Fibroblast of villous mesenchyme (primary cell): ENCODE results near the gene MC2R. TPM values are rescaled to one million over a fixed set of nuclear protein-coding genes. Genes with fewer than 3 reads are reported as not detected.

ENCODE experiments used
- DNase-seq: peaks from one replicate; pipeline ENCODE4 v3.0.0-alpha.2; 2010; ENCODE audit warnings: low read depth
- H3K4me3 ChIP-seq: 2 replicates; pipeline ENCODE4 v1.5.1; 2011; ENCODE audit warnings: low read depth, mild to moderate bottlenecking, low read length
- total RNA-seq: library from RNA; depleted of rRNA; stranded (reverse); fragments of >200 nt; gene quantifications from 2 replicates; pipeline ENCODE4 v1.2.3, GENCODE V29; 2012
- TF ChIP-seq, protein P1 (sequence below): IDR thresholded peaks from 2 replicates; pipeline ENCODE4 v1.5.1; 2012; ENCODE audit warnings: low read depth, mild to moderate bottlenecking, low read length; ENCODE audit not compliant: insufficient read depth

MC2R gene
- total RNA-seq, 1 donor: not detected

DNA sequence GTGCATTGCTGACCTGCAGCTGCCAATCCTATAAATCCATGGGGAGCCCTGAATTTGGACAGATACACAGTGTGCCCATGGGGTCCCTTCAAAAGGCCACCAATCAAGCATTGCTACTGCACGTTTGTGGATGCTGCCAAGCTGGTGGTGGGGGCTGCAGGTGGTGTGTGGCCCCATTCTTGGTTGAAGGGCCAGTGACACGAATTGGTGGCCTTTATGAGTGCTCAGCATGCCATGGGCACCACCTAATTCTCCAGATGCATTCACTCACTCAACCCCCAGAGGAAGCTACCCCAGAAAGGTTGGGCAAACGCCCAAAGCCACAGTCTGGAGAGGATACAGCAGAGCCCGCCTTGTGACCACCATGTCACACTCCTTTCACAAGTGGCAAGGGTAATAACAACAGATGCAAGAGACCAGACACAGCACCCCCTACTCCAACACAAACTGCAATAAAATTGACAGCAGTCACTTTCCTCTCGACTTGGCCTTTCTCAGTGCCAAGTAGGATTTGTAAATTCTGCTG is 27.1 kb downstream of the MC2R start:
- H3K4me3 ChIP-seq: no peak overlapping the region
- DNase-seq: no peak
- TF ChIP-seq, protein P1, sequence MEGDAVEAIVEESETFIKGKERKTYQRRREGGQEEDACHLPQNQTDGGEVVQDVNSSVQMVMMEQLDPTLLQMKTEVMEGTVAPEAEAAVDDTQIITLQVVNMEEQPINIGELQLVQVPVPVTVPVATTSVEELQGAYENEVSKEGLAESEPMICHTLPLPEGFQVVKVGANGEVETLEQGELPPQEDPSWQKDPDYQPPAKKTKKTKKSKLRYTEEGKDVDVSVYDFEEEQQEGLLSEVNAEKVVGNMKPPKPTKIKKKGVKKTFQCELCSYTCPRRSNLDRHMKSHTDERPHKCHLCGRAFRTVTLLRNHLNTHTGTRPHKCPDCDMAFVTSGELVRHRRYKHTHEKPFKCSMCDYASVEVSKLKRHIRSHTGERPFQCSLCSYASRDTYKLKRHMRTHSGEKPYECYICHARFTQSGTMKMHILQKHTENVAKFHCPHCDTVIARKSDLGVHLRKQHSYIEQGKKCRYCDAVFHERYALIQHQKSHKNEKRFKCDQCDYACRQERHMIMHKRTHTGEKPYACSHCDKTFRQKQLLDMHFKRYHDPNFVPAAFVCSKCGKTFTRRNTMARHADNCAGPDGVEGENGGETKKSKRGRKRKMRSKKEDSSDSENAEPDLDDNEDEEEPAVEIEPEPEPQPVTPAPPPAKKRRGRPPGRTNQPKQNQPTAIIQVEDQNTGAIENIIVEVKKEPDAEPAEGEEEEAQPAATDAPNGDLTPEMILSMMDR: no peak

DNA sequence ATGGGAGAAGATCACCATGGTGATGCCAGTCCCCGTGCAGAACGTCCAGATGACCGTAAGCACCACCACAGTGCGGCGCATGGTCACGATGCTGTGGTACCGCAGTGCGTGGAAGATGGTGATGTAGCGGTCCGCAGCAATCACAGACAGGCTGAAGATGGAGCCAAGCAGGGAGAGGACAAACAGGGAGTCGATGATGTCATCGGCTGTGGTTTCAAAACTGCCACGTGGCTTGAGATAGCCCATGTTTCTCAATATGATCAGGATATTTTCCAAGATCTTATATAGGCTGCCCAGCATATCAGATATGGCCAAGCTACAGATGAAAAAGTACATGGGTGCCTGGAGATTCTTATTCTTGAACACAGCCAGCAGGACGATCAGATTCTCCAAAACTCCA is 30.3 kb downstream of the MC2R start:
- DNase-seq: no peak
- TF ChIP-seq, protein P1: no peak
- H3K4me3 ChIP-seq: no peak overlapping the region

DNA sequence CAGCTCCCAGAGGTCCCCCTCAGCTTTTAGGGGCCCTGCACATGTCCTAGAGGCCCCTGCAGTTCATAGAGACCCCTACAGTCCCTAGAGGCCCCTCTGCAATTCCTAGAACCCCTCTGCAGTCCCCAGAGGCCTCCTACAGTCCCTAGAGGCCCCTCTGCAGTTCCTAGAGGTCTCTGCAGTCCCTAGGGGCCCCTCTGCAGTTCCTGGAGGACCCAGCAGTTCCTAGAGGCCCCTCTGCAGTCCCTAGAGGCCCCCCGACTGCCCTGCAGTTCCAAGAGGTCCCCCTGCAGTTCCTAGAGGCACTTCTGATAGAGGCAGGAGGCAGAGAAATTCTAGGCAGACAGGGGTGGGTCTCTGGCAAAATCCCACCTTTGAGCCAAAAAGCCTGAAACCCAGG is 35.4 kb downstream of the MC2R start:
- no peak overlapping the region for H3K4me3 ChIP-seq
- no peak for DNase-seq
- TF ChIP-seq, protein P1: no peak

DNA sequence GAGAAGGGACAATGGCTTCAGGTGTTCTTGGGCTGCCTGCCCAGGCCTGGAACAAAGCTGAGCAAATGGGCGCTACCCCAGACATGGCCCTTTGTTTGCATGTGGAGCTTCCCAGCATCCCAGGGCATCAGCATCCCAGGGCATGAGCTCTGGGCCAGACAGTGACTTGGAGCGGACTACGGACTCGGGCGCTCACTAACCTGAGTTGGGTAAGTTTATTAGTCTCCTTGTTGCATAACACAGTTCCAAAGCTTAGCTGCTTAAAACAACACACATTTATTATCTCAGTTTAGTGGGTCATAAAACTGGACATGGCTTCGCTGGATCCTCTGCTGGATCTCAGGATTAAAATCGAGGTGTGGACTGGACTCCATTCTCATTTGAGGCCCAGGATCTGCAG is 35.8 kb downstream of the MC2R start:
- no peak overlapping the region for H3K4me3 ChIP-seq

DNA sequence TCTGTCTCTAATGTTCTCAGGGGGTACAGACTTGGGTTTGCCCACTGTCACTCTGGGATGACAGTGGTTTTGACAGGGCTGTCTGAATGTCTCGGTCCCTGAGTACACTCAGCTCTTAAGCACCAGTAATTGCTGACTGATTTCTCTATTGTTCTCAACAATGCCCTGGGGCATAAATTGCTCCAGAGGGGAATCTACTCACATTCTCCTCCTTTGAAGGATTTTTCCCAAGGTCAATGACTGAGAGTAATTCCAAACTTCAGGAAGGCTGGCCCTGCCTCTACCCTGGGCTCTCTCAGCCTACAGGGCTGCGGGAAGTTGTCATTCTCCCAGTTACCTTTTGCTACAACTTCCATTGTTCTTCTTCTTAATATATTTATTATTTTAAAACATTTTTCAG is 36.5 kb downstream of the MC2R start:
- TF ChIP-seq, protein P1: no peak
- DNase-seq: no peak
- H3K4me3 ChIP-seq: no peak overlapping the region

More for the DNA sequence above, 35.8 kb downstream of the MC2R start:
- no peak for DNase-seq
- TF ChIP-seq, protein P1: no peak

DNA sequence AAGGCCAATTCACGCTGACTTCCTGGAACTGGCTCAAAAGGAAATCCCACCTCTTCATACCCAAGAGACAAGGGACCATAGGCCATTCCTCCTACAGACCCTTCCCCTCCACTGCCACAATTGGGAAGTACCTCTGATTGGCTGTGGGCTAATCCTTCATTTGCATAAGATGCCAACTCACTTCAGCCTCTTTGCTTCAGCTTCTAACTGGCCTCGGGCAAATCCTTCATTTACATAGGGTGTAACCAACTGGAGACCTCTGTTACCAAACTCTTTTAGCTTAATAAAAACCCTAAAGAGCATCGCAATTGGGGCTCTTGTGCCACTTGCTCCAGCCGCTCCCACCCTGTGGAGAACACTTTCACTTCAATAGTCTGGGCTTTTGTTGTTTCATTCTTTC is 38.2 kb downstream of the MC2R start:
- H3K4me3 ChIP-seq: no peak overlapping the region
- TF ChIP-seq, protein P1: no peak
- DNase-seq: no peak

DNA sequence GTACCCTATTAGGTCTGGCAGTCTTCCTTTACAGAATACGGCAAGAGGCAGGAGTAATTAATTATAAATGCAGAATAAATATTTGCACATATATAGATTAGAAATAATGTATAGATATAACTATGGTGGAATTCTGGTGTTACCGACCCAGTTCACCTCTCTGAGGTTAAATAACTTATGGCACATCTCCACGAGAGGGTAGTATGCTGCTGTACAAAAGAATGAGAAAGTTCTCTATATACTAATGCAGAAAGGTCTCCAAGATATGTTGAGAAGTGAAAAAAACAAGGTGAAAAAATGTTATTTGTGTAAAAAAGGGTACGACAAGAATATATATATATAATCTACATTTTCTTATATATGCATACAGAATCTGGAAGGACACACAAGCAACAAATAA is 40.8 kb downstream of the MC2R start:
- no peak overlapping the region for H3K4me3 ChIP-seq
- TF ChIP-seq, protein P1: no peak
- no peak for DNase-seq
